DMS153 treated with DMSO at 0.1 percent for 48 hours (cell line): ENCODE results near the gene MYEOV.

ENCODE experiments used
- DNase-seq: peaks from one replicate; lab custom pipeline; 2025; ENCODE audit not compliant: unreplicated experiment; lab: John Stamatoyannopoulos, UW

The MYEOV gene

GRCh38 chr11:69286374-69287371 is 7.3 kb upstream of the MYEOV start:
- no peak for DNase-seq

GRCh38 chr11:69287968-69288882 is 5.7 kb upstream of the MYEOV start:
- no peak for DNase-seq

- DNase-seq = no peak
Measured at GRCh38 chr11:69288883-69289242, 5.1 kb upstream of the MYEOV start.

- no peak for DNase-seq
Measured at GRCh38 chr11:69290806-69291205, 3.1 kb upstream of the MYEOV start.

- no peak for DNase-seq
Measured at GRCh38 chr11:69291459-69292110, 2.4 kb upstream of the MYEOV start.

GRCh38 chr11:69292221-69292648 is 1.7 kb upstream of the MYEOV start:
- DNase-seq = no peak

GRCh38 chr11:69293087-69293486 is 868 bp upstream of the MYEOV start:
- DNase-seq = no peak

GRCh38 chr11:69294571-69295078 is 670 bp downstream of the MYEOV start:
- no peak for DNase-seq

GRCh38 chr11:69295079-69295994 is 1.4 kb downstream of the MYEOV start:
- DNase-seq = no peak

GRCh38 chr11:69295995-69296889 is 2.3 kb downstream of the MYEOV start:
- no peak for DNase-seq

GRCh38 chr11:69296890-69297786 is 3.2 kb downstream of the MYEOV start:
- DNase-seq = no peak

GRCh38 chr11:69297787-69298266 is 3.9 kb downstream of the MYEOV start:
- no peak for DNase-seq

GRCh38 chr11:69298267-69299022 is 4.5 kb downstream of the MYEOV start:
- DNase-seq = no peak

- DNase-seq = no peak
Measured at GRCh38 chr11:69299023-69299461, 5.1 kb downstream of the MYEOV start.

GRCh38 chr11:69299572-69299971 is 5.6 kb downstream of the MYEOV start:
- DNase-seq = no peak

GRCh38 chr11:69300120-69301060 is 6.4 kb downstream of the MYEOV start:
- DNase-seq = no peak
